Effector CD8-positive, alpha-beta T cell (primary cell): ENCODE measurements around the gene GEMIN4.
"Not testable (repeated sequence)": the region's sequence is repeated elsewhere in the genome, so short reads cannot be mapped to it uniquely, and the experiment has no call there.

Source experiments
- DNase-seq: peaks from one replicate; lab custom pipeline; 2025; lab: John Stamatoyannopoulos, UW

The GEMIN4 gene

DNA sequence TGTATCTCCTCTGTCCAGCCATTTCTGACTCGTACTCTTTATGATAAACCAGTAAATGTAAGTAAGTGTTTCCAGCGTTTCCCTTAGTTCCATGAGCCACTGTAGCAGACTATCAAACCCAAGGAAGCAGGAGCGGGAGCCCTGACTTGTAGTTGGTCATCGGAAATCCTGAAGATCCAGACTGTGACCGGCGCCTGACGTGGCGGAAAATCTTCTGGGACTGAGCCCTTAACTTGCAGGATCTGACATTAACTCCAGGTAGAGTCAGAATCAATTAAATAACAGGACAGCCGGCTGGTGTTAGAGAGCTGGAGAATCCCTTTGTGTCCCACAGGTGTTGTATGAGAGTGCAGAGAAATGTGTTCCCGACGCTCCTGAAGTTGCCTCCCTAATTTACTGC, 26.0 kb upstream of the GEMIN4 start:
- no peak for DNase-seq

DNA sequence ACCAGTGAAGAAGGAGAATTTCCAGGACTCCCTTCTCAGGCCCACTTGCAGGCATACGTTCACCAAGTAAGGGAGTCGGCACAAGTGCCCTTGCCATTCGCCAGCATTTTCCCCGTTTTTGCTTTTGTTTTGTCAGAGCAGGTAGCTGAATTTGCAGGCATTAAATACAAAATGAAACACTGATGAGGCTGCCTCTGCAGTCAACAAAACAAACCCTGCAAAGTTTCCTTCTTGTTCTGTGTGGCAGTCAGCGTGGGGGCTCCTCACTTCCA, 22.2 kb upstream of the GEMIN4 start:
- no peak for DNase-seq

DNA sequence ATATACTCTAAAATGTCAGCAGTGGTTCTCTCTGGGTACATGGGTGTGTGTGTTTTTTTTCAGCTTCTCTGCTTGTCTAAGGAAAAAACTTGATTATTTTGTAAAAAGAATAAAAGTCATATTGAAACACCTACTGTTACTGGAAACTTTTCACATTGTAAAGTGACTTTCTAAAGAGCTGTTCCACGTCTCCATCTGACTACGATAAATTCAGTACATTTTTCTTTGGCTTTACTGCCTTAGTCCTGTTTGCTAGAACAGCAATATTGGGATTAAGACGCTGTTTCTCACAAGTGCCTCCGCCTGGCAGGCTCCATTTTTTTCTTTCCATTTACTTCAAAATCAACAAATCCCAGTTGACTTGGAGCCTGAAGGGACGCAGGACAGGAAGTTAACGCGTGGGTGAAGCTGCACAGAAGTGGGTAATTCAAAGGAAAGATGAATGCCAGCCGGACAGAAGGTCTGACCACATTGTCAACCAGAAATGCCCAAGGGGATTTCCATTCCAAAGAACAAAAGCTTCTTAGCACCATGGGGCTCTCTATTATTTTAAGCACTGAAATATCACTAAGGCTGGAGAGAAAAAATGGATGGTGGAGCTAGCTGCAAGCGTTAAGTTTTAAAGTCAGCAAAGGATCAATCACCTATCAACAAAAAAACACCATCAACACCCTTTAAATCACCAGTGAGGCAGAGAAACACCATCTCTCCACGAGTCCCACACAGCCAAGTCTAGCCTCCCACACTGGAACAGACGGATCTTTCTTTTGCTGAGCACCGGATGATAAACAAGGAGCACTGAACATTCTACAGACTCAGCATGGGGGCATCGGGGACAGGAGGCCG, 21.6 kb upstream of the GEMIN4 start:
- no peak for DNase-seq

DNA sequence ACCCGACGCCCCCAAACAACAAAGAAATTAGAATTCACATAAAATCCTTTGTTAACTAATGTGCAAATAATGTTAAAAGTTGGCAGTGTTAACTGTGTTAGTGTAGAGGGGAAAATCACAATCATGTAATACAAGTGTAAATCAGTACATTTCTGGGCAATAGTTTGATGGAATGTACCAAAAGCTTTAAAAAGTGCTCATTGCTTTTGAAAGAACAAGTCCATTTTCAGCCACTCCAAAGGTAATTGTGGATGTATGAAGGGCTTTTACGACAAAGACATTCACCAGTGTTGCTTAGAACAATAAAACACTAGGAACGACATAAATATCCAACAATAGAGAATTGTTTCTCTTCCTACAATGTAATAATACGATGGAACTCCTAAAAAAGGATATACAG, 21.0 kb upstream of the GEMIN4 start:
- no peak for DNase-seq

DNA sequence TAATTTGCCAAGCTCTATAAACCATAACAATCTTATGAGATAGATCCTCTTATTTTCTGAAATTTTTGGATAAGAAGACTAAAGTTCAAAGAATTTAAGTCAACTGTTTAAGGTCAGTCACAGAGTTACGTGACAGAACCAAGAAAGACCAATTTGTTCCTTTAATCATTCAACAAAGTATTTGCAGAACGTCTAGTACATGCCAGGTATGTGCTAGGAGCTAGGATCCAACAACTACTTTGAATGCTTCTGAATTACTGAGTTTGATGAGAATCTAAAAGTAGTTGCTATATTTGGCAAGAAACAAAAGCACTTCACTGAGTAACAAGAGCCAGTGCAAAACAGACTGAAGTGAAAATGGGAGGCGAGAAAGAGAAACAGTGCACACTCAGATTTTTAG, 15.0 kb upstream of the GEMIN4 start:
- DNase-seq: no peak

DNA sequence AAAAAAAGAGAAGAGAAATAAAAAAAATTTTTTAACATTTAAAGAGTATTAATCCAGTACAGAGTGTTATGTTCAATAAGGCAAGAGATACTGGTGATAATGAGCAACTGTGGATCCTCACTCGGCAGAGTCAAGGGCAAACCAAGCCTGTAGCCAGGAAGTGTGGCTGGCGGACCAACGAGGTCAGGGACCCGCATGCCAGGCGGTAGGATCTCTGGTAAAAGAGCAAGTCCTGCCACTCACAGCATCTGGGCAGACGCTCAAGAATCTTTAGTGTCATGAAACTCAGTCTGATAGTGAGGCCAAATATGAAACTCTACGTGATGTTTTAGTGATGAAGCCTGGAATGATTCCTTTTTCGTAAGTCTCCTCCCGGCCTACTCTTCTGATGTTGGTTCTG, 8.3 kb upstream of the GEMIN4 start:
- no peak for DNase-seq

DNA sequence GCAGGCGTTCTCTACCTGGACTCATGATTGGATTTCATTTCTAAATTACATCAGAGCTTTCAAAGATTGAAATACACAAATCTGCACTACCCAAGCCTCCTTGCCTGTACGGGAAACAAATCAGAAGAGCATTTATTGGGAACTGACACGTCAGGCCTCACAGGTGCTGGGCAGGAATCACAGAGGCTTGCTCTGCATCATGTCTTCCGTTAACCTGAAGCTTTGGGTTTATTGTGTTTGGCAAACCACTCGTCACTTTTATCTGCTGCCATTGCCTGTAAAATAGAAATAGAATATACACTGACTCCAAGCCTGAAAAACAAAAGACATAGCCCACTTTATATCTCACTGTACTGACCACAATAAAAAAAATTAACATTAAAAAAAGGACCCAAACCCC, 7.9 kb upstream of the GEMIN4 start:
- no peak for DNase-seq

DNA sequence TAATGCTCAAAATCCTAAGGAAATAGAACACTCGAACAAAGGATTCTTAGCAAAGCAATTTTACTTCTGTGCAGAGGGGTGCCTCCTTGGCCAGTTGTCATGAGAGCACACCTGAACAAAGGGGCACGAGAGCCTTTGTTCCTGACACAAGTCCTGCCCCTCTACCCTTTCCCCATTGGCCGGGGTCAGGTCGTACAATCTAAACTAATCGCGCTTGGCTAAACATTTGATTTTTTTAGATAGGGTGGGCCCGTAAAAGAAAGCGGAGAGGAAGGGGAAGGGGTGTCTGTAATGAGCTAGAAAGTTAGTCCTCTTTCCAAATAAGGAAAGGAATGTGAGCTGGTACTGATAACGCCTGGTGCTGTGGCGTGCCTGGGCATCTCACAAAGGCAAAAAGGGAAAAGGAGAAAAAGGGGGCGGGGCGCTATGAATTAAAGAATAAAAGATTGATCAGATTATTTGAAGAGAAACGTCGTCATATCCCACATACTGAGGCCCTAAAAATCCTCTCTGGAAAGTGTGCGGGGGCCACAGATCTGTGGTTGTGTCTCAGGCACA, 4.0 kb upstream of the GEMIN4 start:
- not testable (repeated sequence) for DNase-seq

DNA sequence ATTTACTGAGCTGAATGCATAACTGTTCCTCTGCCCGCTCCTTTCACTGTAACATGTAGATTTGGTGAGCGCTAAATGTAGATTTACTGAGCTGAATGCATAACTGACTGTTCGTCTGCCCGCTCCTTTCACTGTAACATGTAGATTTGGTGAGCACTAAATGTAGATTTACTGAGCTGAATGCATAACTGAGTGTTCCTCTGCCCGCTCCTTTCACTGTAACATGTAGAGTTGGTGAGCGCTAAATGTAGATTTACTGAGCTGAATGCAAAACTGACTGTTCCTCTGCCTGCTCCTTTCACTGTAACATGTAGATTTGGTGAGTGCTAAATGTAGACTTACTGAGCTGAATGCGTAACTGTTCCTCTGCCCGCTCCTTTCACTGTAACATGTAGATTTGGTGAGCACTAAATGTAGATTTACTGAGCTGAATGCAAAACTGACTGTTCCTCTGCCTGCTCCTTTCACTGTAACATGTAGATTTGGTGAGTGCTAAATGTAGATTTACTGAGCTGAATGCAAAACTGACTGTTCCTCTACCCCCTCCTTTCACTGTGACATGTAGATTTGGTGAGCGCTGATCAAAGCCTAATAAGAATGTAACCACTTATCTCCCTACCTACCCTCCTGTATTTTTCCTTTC, 3.4 kb upstream of the GEMIN4 start:
- not testable (repeated sequence) for DNase-seq

DNA sequence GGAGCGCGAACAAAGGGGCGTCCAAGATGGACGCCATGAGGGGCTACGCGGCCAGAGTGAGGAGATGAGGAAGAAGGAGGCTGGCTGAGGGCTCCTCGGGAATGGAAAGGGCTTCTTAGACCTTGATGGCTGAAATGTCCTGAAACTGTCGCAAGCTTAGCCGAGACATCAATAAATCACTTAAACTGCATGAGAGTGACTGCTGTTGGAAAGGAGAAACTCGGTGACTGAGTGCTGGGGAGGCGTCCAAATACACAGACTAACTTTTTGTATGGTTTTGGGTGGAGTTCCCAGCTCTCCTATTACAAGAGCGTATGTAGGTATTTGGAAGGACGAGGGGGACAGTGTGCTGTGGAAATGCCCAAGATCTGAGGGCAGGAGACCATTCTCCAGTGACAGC, 1.4 kb upstream of the GEMIN4 start:
- no peak for DNase-seq

DNA sequence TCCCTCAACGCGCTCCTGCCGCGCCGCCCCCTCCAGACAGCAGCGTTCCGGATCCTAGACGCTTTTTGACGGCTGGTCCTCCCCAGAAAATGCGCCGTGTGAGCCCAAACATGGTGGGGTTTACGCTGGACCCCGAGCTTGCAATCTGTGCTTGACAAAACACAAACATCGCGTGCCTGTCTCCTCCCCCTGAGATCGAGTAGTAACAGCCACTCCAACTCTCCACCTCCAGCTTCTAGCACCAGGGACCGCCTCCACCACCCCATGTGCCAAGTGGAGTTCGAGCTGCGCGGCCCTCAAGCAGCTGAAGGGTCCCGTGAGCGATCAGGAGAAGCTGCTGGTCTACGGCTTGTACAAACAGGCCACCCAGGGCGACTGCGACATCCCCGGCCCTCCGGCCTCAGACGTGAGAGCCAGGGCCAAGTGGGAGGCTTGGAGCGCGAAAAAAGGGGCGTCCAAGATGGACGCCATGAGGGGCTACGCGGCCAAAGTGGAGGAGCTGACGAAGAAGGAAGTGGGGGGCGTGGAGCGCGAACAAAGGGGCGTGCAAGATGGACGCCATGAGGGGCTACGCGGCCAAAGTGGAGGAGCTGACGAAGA, 656 bp upstream of the GEMIN4 start:
- DNase-seq: no peak

DNA sequence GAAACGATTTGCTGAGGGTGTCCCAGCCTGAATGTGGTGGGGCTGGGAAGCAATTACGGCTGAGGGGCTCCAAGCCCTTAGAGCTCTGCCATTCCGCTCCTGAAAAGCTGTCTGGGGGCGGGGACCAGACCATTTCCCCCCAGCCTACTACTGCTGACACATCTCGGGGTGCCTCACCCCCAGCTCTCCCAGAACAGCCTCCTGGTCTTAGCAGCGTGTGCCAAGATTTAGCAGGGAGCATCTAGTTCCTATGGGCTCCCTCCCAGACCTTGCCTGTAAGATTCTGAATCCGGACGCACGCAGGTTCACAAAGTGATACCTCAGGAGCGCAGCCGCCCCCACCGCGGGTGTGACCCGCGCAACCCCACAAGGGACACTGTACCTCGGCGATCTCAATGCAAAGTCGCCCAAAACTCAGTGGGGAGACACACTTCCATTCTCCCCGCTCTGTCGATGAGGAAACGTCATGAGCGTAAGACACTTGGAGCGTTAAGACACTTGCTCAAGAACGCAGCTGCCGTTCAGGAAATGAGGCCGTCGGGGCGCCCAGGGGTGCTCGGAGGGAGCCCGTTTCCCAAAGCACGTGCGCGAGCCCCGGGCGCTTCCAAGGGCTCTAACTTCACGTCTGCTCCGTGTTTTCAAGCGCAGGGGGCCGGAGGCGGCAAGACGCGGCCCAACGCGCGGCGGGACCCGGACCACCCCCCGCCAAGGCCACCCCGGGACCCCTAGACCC, 629 bp downstream of the GEMIN4 start:
- DNase-seq: peak; percentile 37

DNA sequence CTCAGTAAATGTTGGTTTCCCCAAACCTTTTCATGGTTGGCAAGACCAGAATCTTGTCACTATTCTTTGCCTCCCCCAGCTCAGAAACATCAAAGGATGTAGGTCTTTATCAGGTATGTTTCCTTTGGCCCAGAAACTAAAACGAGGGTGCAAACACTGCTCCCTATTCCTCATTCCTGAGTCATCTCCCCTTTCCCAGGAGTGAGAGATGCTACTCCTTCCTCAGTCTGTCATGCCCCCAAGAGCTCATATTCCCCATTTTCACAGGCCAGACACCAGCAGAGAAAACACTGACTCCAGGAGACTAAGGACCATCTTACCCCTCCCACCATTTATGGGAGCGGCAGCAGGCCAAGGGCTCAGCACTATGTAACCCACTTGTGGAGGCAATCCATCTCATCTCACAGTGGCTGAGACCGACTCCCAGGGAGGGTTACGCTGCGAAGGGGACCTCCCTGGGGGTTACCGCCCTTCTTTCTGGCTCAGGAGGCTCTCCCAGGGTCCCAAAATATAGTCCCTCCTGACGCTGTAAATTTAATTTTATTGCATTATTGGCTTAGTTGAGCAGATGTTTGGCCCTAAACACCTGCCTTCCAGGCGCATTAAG, 1.5 kb downstream of the GEMIN4 start:
- DNase-seq: no peak

DNA sequence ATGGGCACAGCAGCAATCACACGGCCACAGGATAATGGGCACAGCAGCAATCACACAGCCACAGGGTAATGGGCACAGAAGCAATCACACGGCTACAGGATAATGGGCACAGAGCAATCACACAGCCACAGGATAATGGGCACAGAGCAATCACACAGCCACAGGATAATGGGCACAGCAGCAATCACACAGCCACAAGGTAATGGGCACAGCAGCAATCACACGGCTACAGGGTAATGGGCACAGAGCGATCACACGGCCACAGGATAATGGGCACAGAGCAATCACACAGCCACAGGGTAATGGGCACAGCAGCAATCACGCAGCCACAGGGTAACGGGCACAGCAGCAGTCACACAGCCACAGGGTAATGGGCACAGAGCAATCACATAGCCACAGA, 2.7 kb downstream of the GEMIN4 start:
- DNase-seq: not testable (repeated sequence)

DNA sequence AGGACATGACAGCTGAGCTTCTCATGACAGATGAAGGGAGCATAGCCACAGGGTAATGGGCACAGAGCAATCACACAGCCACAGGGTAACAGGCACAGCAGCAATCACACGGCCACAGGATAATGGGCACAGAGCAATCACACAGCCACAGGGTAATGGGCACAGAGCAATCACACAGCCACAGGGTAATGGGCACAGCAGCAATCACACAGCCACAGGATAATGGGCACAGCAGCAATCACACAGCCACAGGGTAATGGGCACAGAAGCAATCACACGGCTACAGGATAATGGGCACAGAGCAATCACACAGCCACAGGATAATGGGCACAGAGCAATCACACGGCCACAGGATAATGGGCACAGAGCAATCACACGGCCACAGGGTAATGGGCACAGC, 3.5 kb downstream of the GEMIN4 start:
- DNase-seq: not testable (repeated sequence)

DNA sequence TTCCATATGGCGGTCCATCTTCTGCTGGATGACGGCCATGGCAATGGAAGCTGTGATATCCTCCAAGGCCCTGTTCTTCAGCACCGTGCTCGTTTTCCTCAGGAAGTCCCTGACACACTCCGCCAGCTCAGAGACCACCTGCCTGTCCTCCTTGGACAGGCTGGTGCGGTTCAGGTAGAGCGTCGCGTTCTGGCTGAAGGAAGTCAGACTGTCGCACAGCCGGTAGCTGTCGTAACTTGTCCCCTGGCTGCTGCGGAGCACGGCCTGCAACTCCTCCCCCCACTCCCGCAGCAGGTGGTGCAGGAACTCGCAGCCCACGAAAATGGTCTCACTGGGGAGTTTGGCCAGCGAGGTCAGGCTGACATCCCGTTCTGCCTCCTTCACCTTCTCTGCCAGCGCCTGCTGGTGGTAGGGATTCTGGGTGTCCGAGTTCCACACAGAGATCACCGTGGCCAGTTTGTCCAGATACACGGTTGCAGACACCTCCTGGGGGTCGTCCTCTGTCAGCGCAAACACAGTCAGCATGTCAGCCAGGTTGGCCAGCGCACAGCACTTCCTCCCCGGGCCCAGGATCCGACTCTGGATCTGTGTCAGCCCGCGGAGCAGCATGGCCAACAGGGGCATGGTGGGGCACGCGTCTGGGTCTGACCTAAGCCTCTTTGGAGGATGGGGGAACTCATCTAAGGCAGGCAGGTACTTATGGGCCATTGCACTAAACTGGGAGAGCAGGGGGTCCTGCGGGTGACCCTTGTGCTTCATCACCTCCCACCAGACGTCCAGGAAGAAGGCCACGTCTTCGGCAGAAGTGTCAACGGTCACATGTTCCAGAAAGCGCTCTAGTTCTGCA, 5.1 kb downstream of the GEMIN4 start:
- no peak for DNase-seq

DNA sequence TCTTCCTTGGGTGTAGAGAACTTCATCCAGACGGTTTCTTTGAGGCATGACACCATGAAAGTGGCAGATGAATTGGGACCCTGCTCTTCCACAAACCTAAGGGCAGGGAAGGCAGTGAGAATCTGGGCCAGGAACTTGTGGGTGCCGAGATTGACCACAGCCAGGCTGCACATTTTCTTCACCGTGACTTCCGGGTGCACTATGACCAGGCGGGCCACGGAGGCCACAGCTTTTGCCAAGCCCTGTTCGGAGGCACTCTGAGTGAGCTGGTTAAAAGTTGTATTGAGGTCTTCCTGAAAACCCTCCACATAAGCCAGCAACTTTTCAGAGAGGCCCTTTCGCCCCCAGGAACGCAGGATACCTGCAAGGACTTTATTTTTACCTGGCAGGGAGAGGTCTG, 5.9 kb downstream of the GEMIN4 start:
- DNase-seq: no peak

DNA sequence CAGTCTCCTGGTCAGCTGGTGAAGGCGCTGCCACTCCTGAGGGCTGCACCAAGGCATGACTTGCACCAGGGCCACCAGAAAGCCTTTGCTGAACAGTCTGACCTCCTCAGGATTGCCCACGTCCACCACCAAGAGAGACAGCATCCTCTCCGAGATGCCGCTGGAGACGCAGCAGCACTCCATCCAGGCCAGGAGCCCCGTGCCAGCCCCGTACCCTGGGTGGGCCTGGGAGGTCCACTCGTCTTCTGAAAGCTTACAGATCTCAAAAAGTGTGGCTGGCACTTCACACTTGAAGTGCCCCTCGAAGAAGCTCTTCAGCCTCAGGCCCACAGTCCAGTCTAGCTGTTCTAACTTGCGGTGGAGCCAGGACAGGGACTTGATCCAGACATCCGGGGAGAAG, 6.7 kb downstream of the GEMIN4 start:
- no peak for DNase-seq

DNA sequence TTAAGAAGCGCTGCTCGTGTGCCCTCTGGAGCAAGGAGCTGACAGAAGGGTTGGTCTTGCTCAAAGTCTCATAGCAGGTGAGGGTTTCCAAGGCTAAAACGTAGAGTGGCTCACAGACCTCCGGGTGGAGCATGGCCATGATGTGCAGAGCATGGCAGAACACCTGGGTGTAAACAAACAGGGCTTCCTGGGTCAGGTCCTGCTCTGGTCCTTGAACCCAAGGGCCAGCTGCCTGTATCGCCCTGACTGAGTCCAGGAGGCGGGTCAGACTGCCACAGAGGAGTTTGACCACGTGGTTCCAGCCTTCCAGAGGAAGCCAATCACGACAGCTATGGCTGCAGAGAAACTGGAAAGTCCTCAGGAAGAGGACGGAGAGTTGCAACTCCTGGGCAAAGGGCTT, 7.1 kb downstream of the GEMIN4 start:
- DNase-seq: no peak

DNA sequence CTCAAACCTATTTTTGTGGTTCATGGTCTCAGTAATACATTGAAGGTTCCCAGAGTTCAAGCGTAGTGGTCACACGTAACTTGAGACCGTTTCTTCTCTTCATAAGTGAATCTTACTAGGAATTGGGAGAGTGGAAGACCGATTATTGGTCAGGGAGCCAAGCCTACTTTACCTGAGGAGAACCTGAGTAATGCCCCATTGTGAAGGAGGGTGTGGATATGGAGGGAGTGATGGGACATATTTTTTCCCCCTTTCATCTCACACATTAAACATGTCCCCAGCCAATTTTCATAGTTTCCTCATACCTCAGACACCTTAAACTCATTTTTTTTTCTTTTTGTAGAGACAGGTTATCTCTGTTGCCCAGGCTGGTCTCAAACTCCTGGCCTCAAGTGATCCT, 8.9 kb downstream of the GEMIN4 start:
- no peak for DNase-seq

DNA sequence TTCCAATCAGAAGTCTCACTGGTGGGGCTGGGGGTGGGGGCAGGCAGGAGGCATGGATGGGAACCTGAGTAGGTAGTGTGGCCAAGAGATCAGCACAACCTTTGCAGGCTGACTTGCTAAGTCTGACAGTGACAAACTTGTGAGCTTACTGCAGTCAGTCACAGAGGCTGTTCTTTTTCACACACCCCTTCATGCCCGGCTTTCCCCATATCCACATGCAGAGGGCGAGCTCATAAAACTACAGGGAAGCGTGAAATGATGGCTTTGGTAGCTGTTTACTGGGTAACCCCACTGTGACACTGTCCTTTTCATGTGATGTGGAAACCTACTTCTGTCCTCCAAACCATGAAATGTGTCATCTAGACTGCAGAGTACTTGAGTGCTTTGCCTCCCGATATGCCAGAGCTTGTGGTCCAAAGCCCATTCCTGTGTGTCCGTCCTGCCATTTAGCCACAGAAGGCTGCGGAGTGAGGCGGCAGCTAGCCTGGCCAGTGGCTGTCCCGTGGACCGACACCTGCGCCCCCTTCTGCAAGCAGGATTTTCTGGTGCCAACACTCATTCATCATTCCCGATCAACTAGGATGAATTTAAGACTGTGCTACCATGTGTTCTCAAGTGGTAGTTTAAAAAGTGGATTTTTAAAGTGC, 9.8 kb downstream of the GEMIN4 start:
- no peak for DNase-seq
